A673 (cell line): ENCODE results near the gene TMEM163. TPM values are rescaled to one million over a fixed set of nuclear protein-coding genes. Genes with fewer than 3 reads are reported as not detected.

Experiments used
- BruUV-seq: library from RNA; stranded (reverse); fragments of 400-500 nt; replicated peaks from 2 replicates; lab custom pipeline; 2021; lab: Mats Ljungman, UMichigan
- CTCF ChIA-PET: fragments of 300-600 bp; sonication (Branson Sonifier 250); formaldehyde crosslinking; loops from one replicate; lab custom pipeline; 2022; ENCODE audit warnings: antibody characterized with exemption; lab: Charles Lee
- POLR2A ChIA-PET: fragments of 300-600 bp; sonication (Branson Sonifier 250); formaldehyde crosslinking; loops from one replicate; lab custom pipeline; 2022; ENCODE audit warnings: antibody characterized with exemption; ENCODE audit not compliant: low non-redundant PET; lab: Charles Lee
- DNase-seq: peaks from one replicate; pipeline ENCODE4 v3.0.0-alpha.2; 2015; ENCODE audit warnings: low spot score
- H3K27ac ChIP-seq: fragments of 200-600 bp; sonication (generic); 2 replicates; pipeline ENCODE4 v1.5.1; 2016; ENCODE audit warnings: mixed run types, low read depth, mild to moderate bottlenecking, mixed read lengths, antibody characterized with exemption, low read length; ENCODE audit not compliant: poor library complexity, severe bottlenecking
- H3K27me3 ChIP-seq: fragments of 200-600 bp; sonication (generic); replicated peaks from 2 replicates; pipeline ENCODE4 v1.6.1; 2017; ENCODE audit warnings: mixed run types, low read depth, mild to moderate bottlenecking, mixed read lengths, antibody characterized with exemption, low read length; ENCODE audit not compliant: insufficient read depth, poor library complexity
- H3K36me3 ChIP-seq: fragments of 200-600 bp; sonication (generic); 2 replicates; pipeline ENCODE4 v1.6.1; 2016; ENCODE audit warnings: mixed run types, mild to moderate bottlenecking, mixed read lengths, antibody characterized with exemption, low read length; ENCODE audit not compliant: insufficient read depth, poor library complexity, severe bottlenecking
- H3K4me1 ChIP-seq: fragments of 200-600 bp; sonication (generic); 2 replicates; pipeline ENCODE4 v1.6.1; 2017; ENCODE audit warnings: mixed run types, mild to moderate bottlenecking, mixed read lengths, antibody characterized with exemption, low read length; ENCODE audit not compliant: insufficient read depth, poor library complexity, severe bottlenecking
- H3K4me3 ChIP-seq: fragments of 200-600 bp; sonication (generic); 2 replicates; pipeline ENCODE4 v1.5.1; 2016; ENCODE audit warnings: low read depth, mixed run types, mild to moderate bottlenecking, mixed read lengths, low read length; ENCODE audit not compliant: poor library complexity, severe bottlenecking
- H3K9me3 ChIP-seq: fragments of 200-600 bp; sonication (generic); 2 replicates; pipeline ENCODE4 v1.6.1; 2016; ENCODE audit warnings: mixed run types, low read depth, mild to moderate bottlenecking, mixed read lengths, antibody characterized with exemption, low read length; ENCODE audit not compliant: poor library complexity, severe bottlenecking
- CTCF ChIP-seq: fragments of 300-800, 200-600 bp; sonication (generic); conservative IDR thresholded peaks from 2 replicates; pipeline ENCODE4 v1.5.1; 2017; ENCODE audit warnings: low read depth, mild to moderate bottlenecking, antibody characterized with exemption, low read length, moderate library complexity, mixed read lengths
- EZH2 ChIP-seq: fragments of 200-600 bp; sonication (generic); IDR thresholded peaks from 2 replicates; pipeline ENCODE4 v1.6.1; 2017; ENCODE audit warnings: borderline replicate concordance, low read depth, mild to moderate bottlenecking, mixed read lengths, antibody characterized with exemption, low read length; ENCODE audit not compliant: poor library complexity, severe bottlenecking
- intact Hi-C: fragments of 100-400 bp; cut with micrococcal nuclease; formaldehyde crosslinking; loops from one replicate; pipeline ENCODE4 v1.10.0; 2022; ENCODE audit not compliant: unreplicated experiment
- total RNA-seq: library from RNA; stranded (reverse); gene quantifications from 2 replicates; pipeline ENCODE4 v1.2.3, GENCODE V29; 2021

TMEM163 gene
- total RNA-seq, 1 experiment from 2014 or later, result not detected

- no peaks in the 10 kb centered on the region for H3K36me3 ChIP-seq
- H3K9me3 ChIP-seq, result no peaks in the 10 kb centered on the region
- no peak for DNase-seq
- H3K27me3 ChIP-seq, result no peaks in the 10 kb centered on the region
- intact Hi-C loops, result no loop called here
- ChIA-PET CTCF (no interaction called here), POLR2A (no interaction called here)
- no peak overlapping the region for H3K4me3 ChIP-seq
- no peak overlapping the region for H3K27ac ChIP-seq
- BruUV-seq, result no TSS peak
- TF ChIP-seq CTCF, result no peak
- TF ChIP-seq EZH2, result no peak
- H3K4me1 ChIP-seq, result no peaks in the 10 kb centered on the region
Observed at GRCh38 chr2:134420920-134421319, 297.9 kb downstream of the TMEM163 start.

- Histone ChIP-seq H3K9me3 (no peaks in the 10 kb centered on the region), H3K4me1 (no peaks in the 10 kb centered on the region), H3K27me3 (no peaks in the 10 kb centered on the region), H3K4me3 (no peak overlapping the region), H3K27ac (no peak overlapping the region), H3K36me3 (no peaks in the 10 kb centered on the region)
- intact Hi-C loops, result no loop called here
- BruUV-seq, result no TSS peak
- ChIA-PET CTCF (no interaction called here), POLR2A (no interaction called here)
- TF ChIP-seq CTCF, result no peak
- no peak for TF ChIP-seq EZH2
- no peak for DNase-seq
Observed at GRCh38 chr2:134420259-134420658, 298.5 kb downstream of the TMEM163 start.

- intact Hi-C loops, result loop anchor here (10.0 kb wide), 1 partner anchor 173 kb away; no protein-coding TSS in a partner anchor
- CTCF ChIA-PET, result no interaction called here
Observed at GRCh38 chr2:134417968-134418582, 300.7 kb downstream of the TMEM163 start.

More at GRCh38 chr2:134417968-134418582, 300.7 kb downstream of the TMEM163 start:
- H3K4me1 ChIP-seq, result no peaks in the 10 kb centered on the region
- H3K27me3 ChIP-seq, result no peaks in the 10 kb centered on the region
- H3K36me3 ChIP-seq, result no peaks in the 10 kb centered on the region
- BruUV-seq, result no TSS peak
- H3K27ac ChIP-seq, result no peak overlapping the region
- TF ChIP-seq EZH2, result no peak
- no peak for TF ChIP-seq CTCF
- DNase-seq, result no peak
- H3K4me3 ChIP-seq, result no peak overlapping the region
- H3K9me3 ChIP-seq, result no peaks in the 10 kb centered on the region
- POLR2A ChIA-PET, result no interaction called here
